ENCODE results near the gene PPP2R5C. TPM values are rescaled to one million over a fixed set of nuclear protein-coding genes. Genes with fewer than 3 reads are reported as not detected.

Gene PPP2R5C
- total RNA-seq, 1 experiment from 2014 or later: 89.9 TPM

GRCh38 chr14:101851736-101852405 is 90.4 kb downstream of the PPP2R5C start (continued):
- TF ChIP-seq ARID4B (CRISPR knock-in tag; IDR thresholded peaks at IDR 0.05; ENCODE audit: borderline replicate concordance) (no peak), ATF6 (CRISPR knock-in tag; IDR thresholded peaks at IDR 0.05) (no peak), ZNF317 (CRISPR knock-in tag; IDR thresholded peaks at IDR 0.05; ENCODE audit: borderline replicate concordance, low read depth) (no peak), ZNF281 (CRISPR knock-in tag; IDR thresholded peaks at IDR 0.05) (no peak), FOXJ3 (CRISPR knock-in tag; IDR thresholded peaks at IDR 0.05; ENCODE audit: borderline replicate concordance) (no peak), ZNF532 (CRISPR knock-in tag; IDR thresholded peaks at IDR 0.05; ENCODE audit: borderline replicate concordance) (no peak)

- Mint-ChIP-seq H3K36me3 (peaks cover 5% of the 10 kb centered on the region), H3K27me3 (ENCODE audit: low read depth) (no peaks in the 10 kb centered on the region), H3K27ac (no peak overlapping the region), H3K4me3 (no peak overlapping the region), H3K4me1 (peaks cover 14% of the 10 kb centered on the region), H3K9me3 (no peaks in the 10 kb centered on the region)
- POLR2A ChIA-PET: no interaction called here
- no peak for TF ChIP-seq ZNF138 (CRISPR knock-in tag; conservative IDR thresholded peaks at IDR 0.05)
- no peak for TF ChIP-seq PREB (CRISPR knock-in tag; IDR thresholded peaks at IDR 0.05; ENCODE audit: borderline replicate concordance)
- no peak for TF ChIP-seq MYBL2 (CRISPR knock-in tag; IDR thresholded peaks at IDR 0.05)
- no peak for TF ChIP-seq ZNF121 (CRISPR knock-in tag; IDR thresholded peaks at IDR 0.05)
- TF ChIP-seq ZNF219 (CRISPR knock-in tag; IDR thresholded peaks at IDR 0.05; ENCODE audit: borderline replicate concordance): no peak
- no peak for TF ChIP-seq FOXP1 (CRISPR knock-in tag; IDR thresholded peaks at IDR 0.05; ENCODE audit: borderline replicate concordance)
- TF ChIP-seq SP1 (CRISPR knock-in tag; conservative IDR thresholded peaks at IDR 0.05): no peak
- no peak for TF ChIP-seq CBFB (CRISPR knock-in tag; IDR thresholded peaks at IDR 0.05; ENCODE audit: low read depth)
- TF ChIP-seq ESRRA (CRISPR knock-in tag; IDR thresholded peaks at IDR 0.05; ENCODE audit: borderline replicate concordance): no peak
- TF ChIP-seq ZNF416 (CRISPR knock-in tag; IDR thresholded peaks at IDR 0.05): no peak
- DNase-seq (ENCODE audit: low spot score) (no peak), ATAC-seq (no peak)
- CTCF ChIA-PET: no interaction called here
Measured at GRCh38 chr14:101852785-101853184, 91.3 kb downstream of the PPP2R5C start.

Data from WTC11 (cell line).